ENCODE measurements around the gene SURF2. TPM values are rescaled to one million over a fixed set of nuclear protein-coding genes. Genes with fewer than 3 reads are reported as not detected.

Gene SURF2
- total and polyA plus RNA-seq, 9 of the 15 experiments (the other 6 are each of a cell fraction or from before 2014, with no cell fraction given), result 5.5 to 82.5 (median 21.3) TPM

GRCh38 chr9:133351908-133352634 lies 4.3 kb upstream of the SURF2 start (continued):
- TF ChIP-seq TFAP4 (CRISPR knock-in tag; IDR thresholded peaks at IDR 0.05; ENCODE audit: borderline replicate concordance) (peak; percentile 73; the same call in 1 of the 2 replicates), MLLT1 (IDR thresholded peaks at IDR 0.05) (0 out of 4 replicates have a peak, but pooled peaks of 1 of the 2 experiments have one; percentile 22), NR3C1 (CRISPR knock-in tag; IDR thresholded peaks at IDR 0.05) (no peak), ZHX1 (conservative IDR thresholded peaks at IDR 0.05; ENCODE audit: low read length) (0 out of 2 replicates have a peak, but pooled peaks have one; percentile 24), CHD1 (IDR thresholded peaks at IDR 0.05; ENCODE audit: low read length) (no peak), TBL1XR1 (IDR thresholded peaks at IDR 0.05; ENCODE audit: low read length in 2 of 2) (no peak), ZNF431 (CRISPR knock-in tag; IDR thresholded peaks at IDR 0.05) (0 out of 2 replicates have a peak, but pooled peaks have one; percentile 43), POLR2AphosphoS5 (IDR thresholded peaks at IDR 0.05; ENCODE audit: control insufficient read depth, insufficient read depth, low read depth, low read length) (peak; percentile 71), ZMIZ1 (IDR thresholded peaks at IDR 0.05; ENCODE audit: low read depth in 2 of 2, low read length in 2 of 2) (peak in 1 of 2 experiments; percentile 11; a peak in 1 of 4 replicates), ILF3 (IDR thresholded peaks at IDR 0.05; ENCODE audit: borderline replicate concordance) (peak; percentile 6; the same call in 1 of the 2 replicates), KDM5B (IDR thresholded peaks at IDR 0.05; ENCODE audit: insufficient replicate concordance, low read depth, low read length) (peak; percentile 44), BRD9 (IDR thresholded peaks at IDR 0.05; ENCODE audit: low read depth, partially characterized antibody) (no peak), ZNF444 (CRISPR knock-in tag; IDR thresholded peaks at IDR 0.05) (no peak), ATF7 (IDR thresholded peaks at IDR 0.05) (peak; percentile 53; the same call in 1 of the 2 replicates)
